HEK293 (cell line): ENCODE measurements around the gene MAML3.

Experiments
- CTCF ChIP-seq: fragments of 450-650 bp; formaldehyde crosslinking; IDR thresholded peaks from 2 replicates; pipeline ENCODE4 v1.5.1; 2016; ENCODE audit warnings: missing biosample characterization, missing genetic modification characterization
- ZBTB8A ChIP-seq: fragments of 450-650 bp; formaldehyde crosslinking; IDR thresholded peaks from 2 replicates; pipeline ENCODE4 v1.5.1; 2016; ENCODE audit warnings: missing biosample characterization, missing genetic modification characterization
- ZNF670 ChIP-seq: fragments of 450-650 bp; formaldehyde crosslinking; IDR thresholded peaks from 2 replicates; pipeline ENCODE4 v1.5.1; 2016; ENCODE audit warnings: missing biosample characterization, missing genetic modification characterization, low read depth

DNA sequence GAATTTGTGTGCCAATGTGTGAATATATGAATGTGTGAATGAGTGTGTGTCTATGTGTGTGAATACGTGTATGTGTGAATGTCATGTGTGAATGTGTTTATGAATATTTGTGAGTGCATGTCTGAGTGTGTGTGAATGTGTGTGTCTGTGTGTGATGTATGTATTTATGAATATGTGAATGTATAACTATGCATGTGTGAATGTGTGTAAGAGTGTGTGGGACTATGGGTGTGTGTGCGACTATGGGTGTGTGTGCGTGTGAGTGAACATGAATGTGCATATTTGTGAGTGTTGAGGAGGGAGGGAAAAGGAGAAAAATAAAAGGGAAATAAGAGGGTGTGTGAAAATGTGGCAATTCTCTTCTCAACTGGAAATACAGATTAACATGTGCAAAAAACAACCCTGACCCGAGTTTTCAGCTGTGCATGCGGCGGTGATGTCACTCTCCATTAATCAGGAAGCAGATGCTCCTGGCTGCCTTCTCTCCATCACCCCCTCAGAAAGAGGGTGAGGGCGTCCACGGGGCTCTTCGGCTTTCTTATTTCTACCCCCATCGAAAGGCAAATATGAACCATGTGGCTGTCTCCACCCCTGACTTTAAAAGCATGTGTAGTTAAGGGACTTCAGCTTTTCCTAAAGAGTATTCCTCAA lies 219.8 kb downstream of the MAML3 start:
- TF ChIP-seq CTCF (tag by site-specific recombination) (no peak), ZBTB8A (no peak), ZNF670 (tag by site-specific recombination) (no peak)
